HEK293 (cell line): ENCODE results near the gene CDKL5.

Experiments
- CTCF ChIA-PET: fragments of 350-600 bp; formaldehyde crosslinking; extraction: SDS; loops from one replicate; lab custom pipeline; 2021; ENCODE audit warnings: antibody characterized with exemption; lab: Yijun Ruan, JAX
- POLR2A ChIA-PET: fragments of 300-600 bp; formaldehyde crosslinking; extraction: SDS; loops from one replicate; lab custom pipeline; 2020; ENCODE audit warnings: antibody characterized with exemption, inconsistent platforms; lab: Yijun Ruan, JAX
- H3K27ac ChIP-seq: fragments of 200-500 bp; sonication (Bioruptor generic); 2 replicates; pipeline ENCODE4 v1.5.1; 2014; ENCODE audit warnings: low read depth, low read length, control low read depth, inconsistent platforms; ENCODE audit errors: extremely low read depth
- H3K36me3 ChIP-seq, 2 experiments: fragments of 200-500 bp in 1 of 2; sonication (Bioruptor generic) in 1 of 2; 1 replicate in 1 of 2; 2 replicates in 1 of 2; pipeline ENCODE4 v1.5.1; 2014 to 2017; ENCODE audit warnings: inconsistent platforms in 2 of 2, low read length in 2 of 2; ENCODE audit not compliant: control insufficient read depth in 2 of 2, insufficient read depth in 1 of 2
- H3K4me1 ChIP-seq: fragments of 200-500 bp; sonication (Bioruptor generic); 2 replicates; pipeline ENCODE4 v1.5.1; 2014; ENCODE audit warnings: mild to moderate bottlenecking, low read length, inconsistent platforms; ENCODE audit not compliant: control insufficient read depth, insufficient read depth
- H3K4me3 ChIP-seq: 2 replicates; pipeline ENCODE4 v1.5.1; 2011; ENCODE audit warnings: low read depth, mild to moderate bottlenecking, control low read depth, low read length, moderate library complexity
- H3K9me3 ChIP-seq: fragments of 200-500 bp; sonication (Bioruptor generic); 2 replicates; pipeline ENCODE4 v1.5.1; 2014; ENCODE audit warnings: low read depth, low read length, inconsistent platforms; ENCODE audit not compliant: control insufficient read depth, insufficient read depth
- ATF2 ChIP-seq: fragments of 450-650 bp; formaldehyde crosslinking; IDR thresholded peaks from 2 replicates; pipeline ENCODE4 v1.5.1; 2016; ENCODE audit warnings: missing biosample characterization, missing genetic modification characterization, low read depth
- BCL11A ChIP-seq: fragments of 450-650 bp; formaldehyde crosslinking; IDR thresholded peaks from 2 replicates; pipeline ENCODE4 v1.5.1; 2016; ENCODE audit warnings: low read depth, missing biosample characterization, missing genetic modification characterization
- GFI1B ChIP-seq: fragments of 450-650 bp; formaldehyde crosslinking; IDR thresholded peaks from 2 replicates; pipeline ENCODE4 v1.5.1; 2016; ENCODE audit warnings: missing biosample characterization, missing genetic modification characterization
- MEIS1 ChIP-seq: sonication (generic); formaldehyde crosslinking; IDR thresholded peaks from 2 replicates; pipeline ENCODE4 v1.8.1; 2022; ENCODE audit warnings: missing genetic modification reagents, mild to moderate bottlenecking, borderline replicate concordance
- SP7 ChIP-seq: fragments of 450-650 bp; formaldehyde crosslinking; IDR thresholded peaks from 2 replicates; pipeline ENCODE4 v1.5.1; 2016; ENCODE audit warnings: missing biosample characterization, missing genetic modification characterization
- ZBTB21 ChIP-seq: fragments of 450-650 bp; formaldehyde crosslinking; IDR thresholded peaks from 2 replicates; pipeline ENCODE4 v1.5.1; 2017; ENCODE audit warnings: missing biosample characterization, missing genetic modification characterization
- ZBTB26 ChIP-seq: fragments of 450-650 bp; formaldehyde crosslinking; optimal IDR thresholded peaks from 2 replicates; pipeline ENCODE3; 2016; ENCODE audit warnings: missing biosample characterization, mild to moderate bottlenecking, missing genetic modification characterization
- ZFP37 ChIP-seq: fragments of 450-650 bp; formaldehyde crosslinking; IDR thresholded peaks from 2 replicates; pipeline ENCODE4 v1.5.1; 2016; ENCODE audit warnings: missing biosample characterization, missing genetic modification characterization
- ZIC2 ChIP-seq: fragments of 450-650 bp; formaldehyde crosslinking; IDR thresholded peaks from 2 replicates; pipeline ENCODE4 v1.5.1; 2016; ENCODE audit warnings: missing biosample characterization, missing genetic modification characterization
- ZNF157 ChIP-seq: fragments of 450-650 bp; formaldehyde crosslinking; IDR thresholded peaks from 2 replicates; pipeline ENCODE4 v1.5.1; 2016; ENCODE audit warnings: missing biosample characterization, missing genetic modification characterization
- ZNF169 ChIP-seq: fragments of 450-650 bp; formaldehyde crosslinking; IDR thresholded peaks from 2 replicates; pipeline ENCODE4 v1.5.1; 2016; ENCODE audit warnings: missing biosample characterization, missing genetic modification characterization
- ZNF239 ChIP-seq: fragments of 450-650 bp; formaldehyde crosslinking; IDR thresholded peaks from 2 replicates; pipeline ENCODE4 v1.5.1; 2016; ENCODE audit warnings: missing biosample characterization, missing genetic modification characterization
- ZNF423 ChIP-seq: fragments of 450-650 bp; formaldehyde crosslinking; IDR thresholded peaks from 2 replicates; pipeline ENCODE4 v1.5.1; 2016; ENCODE audit warnings: missing biosample characterization, missing genetic modification characterization
- ZNF488 ChIP-seq: fragments of 450-650 bp; formaldehyde crosslinking; IDR thresholded peaks from 2 replicates; pipeline ENCODE4 v1.5.1; 2016; ENCODE audit warnings: missing biosample characterization, missing genetic modification characterization
- ZNF555 ChIP-seq: fragments of 450-650 bp; formaldehyde crosslinking; conservative IDR thresholded peaks from 2 replicates; pipeline ENCODE4 v1.5.1; 2017; ENCODE audit warnings: missing biosample characterization, mild to moderate bottlenecking, missing genetic modification characterization, inconsistent platforms
- ZNF558 ChIP-seq: fragments of 450-650 bp; formaldehyde crosslinking; IDR thresholded peaks from 2 replicates; pipeline ENCODE4 v1.5.1; 2016; ENCODE audit warnings: missing biosample characterization, missing genetic modification characterization
- ZNF571 ChIP-seq: fragments of 450-650 bp; formaldehyde crosslinking; IDR thresholded peaks from 2 replicates; pipeline ENCODE4 v1.5.0; 2017; ENCODE audit warnings: missing biosample characterization, missing genetic modification characterization
- ZNF585B ChIP-seq: fragments of 450-650 bp; formaldehyde crosslinking; IDR thresholded peaks from 2 replicates; pipeline ENCODE4 v1.5.1; 2016; ENCODE audit warnings: missing biosample characterization, missing genetic modification characterization
- ZNF621 ChIP-seq: fragments of 450-650 bp; formaldehyde crosslinking; IDR thresholded peaks from 2 replicates; pipeline ENCODE4 v1.5.1; 2017; ENCODE audit warnings: missing biosample characterization, missing genetic modification characterization
- ZNF624 ChIP-seq: fragments of 450-650 bp; formaldehyde crosslinking; IDR thresholded peaks from 2 replicates; pipeline ENCODE4 v1.5.1; 2017; ENCODE audit warnings: missing biosample characterization, missing genetic modification characterization
- ZNF777 ChIP-seq: fragments of 450-650 bp; formaldehyde crosslinking; IDR thresholded peaks from 2 replicates; pipeline ENCODE4 v1.5.1; 2017; ENCODE audit warnings: missing biosample characterization, missing genetic modification characterization, borderline replicate concordance
- ZNF792 ChIP-seq: fragments of 450-650 bp; formaldehyde crosslinking; IDR thresholded peaks from 2 replicates; pipeline ENCODE4 v1.5.1; 2016; ENCODE audit warnings: missing biosample characterization, missing genetic modification characterization
- ZSCAN16 ChIP-seq: fragments of 450-650 bp; formaldehyde crosslinking; IDR thresholded peaks from 2 replicates; pipeline ENCODE4 v1.5.1; 2016; ENCODE audit warnings: missing biosample characterization, missing genetic modification characterization
- ZSCAN18 ChIP-seq: fragments of 450-650 bp; formaldehyde crosslinking; IDR thresholded peaks from 2 replicates; pipeline ENCODE4 v1.5.1; 2016; ENCODE audit warnings: missing biosample characterization, missing genetic modification characterization
- TF ChIP-seq, protein P1 (sequence below): fragments of 450-650 bp; formaldehyde crosslinking; IDR thresholded peaks from 2 replicates; pipeline ENCODE4 v1.5.1; 2016; ENCODE audit warnings: missing biosample characterization, missing genetic modification characterization

The CDKL5 gene

GRCh38 chrX:18468599-18468998 lies 43.2 kb downstream of the CDKL5 start (continued):
- TF ChIP-seq ZIC2 (tag by site-specific recombination), result no peak
- no peak for TF ChIP-seq ZNF157 (tag by site-specific recombination)
- TF ChIP-seq ZBTB26, result no peak
- no peak for TF ChIP-seq ZNF621

- Histone ChIP-seq H3K9me3 (no peaks in the 10 kb centered on the region), H3K4me3 (no peak overlapping the region), H3K36me3 (no peaks in the 10 kb centered on the region; a peak in 1 of 3 replicates), H3K4me1 (no peaks in the 10 kb centered on the region), H3K27ac (no peak overlapping the region)
- POLR2A ChIA-PET, result no interaction called here
- CTCF ChIA-PET, result no interaction called here
- no peak for TF ChIP-seq ZNF624 (tag by site-specific recombination)
- TF ChIP-seq GFI1B (tag by site-specific recombination), result no peak
- no peak for TF ChIP-seq ZNF571 (tag by site-specific recombination)
- no peak for TF ChIP-seq MEIS1 (CRISPR knock-in tag)
Measured at GRCh38 chrX:18471296-18471695, 45.9 kb downstream of the CDKL5 start.

- TF ChIP-seq ZNF239 (no peak), ZNF558 (tag by site-specific recombination) (no peak), ZNF423 (no peak), ZNF169 (tag by site-specific recombination) (no peak), ZBTB21 (tag by site-specific recombination) (no peak), ZFP37 (tag by site-specific recombination) (no peak), ZSCAN16 (no peak), ZNF792 (tag by site-specific recombination) (no peak), ZSCAN18 (no peak)
- TF ChIP-seq, all 188 proteins: peak for 0
- H3K27ac ChIP-seq, result no peak overlapping the region
- no peaks in the 10 kb centered on the region for H3K9me3 ChIP-seq
- POLR2A ChIA-PET, result no interaction called here
- no peaks in the 10 kb centered on the region for H3K36me3 ChIP-seq
- H3K4me3 ChIP-seq, result no peak overlapping the region
- CTCF ChIA-PET, result interaction anchor here (0.6 to 0.7 kb wide), 3 partner anchors 9 to 703 kb away, joined by 3 to 4 read pairs (median 3); no protein-coding TSS in a partner anchor
- no peaks in the 10 kb centered on the region for H3K4me1 ChIP-seq
Measured at GRCh38 chrX:18490806-18491555, 65.6 kb downstream of the CDKL5 start.

GRCh38 chrX:18491587-18492340 lies 66.4 kb downstream of the CDKL5 start:
- Histone ChIP-seq H3K27ac (no peak overlapping the region), H3K36me3 (no peaks in the 10 kb centered on the region), H3K4me1 (no peaks in the 10 kb centered on the region), H3K4me3 (no peak overlapping the region), H3K9me3 (no peaks in the 10 kb centered on the region)
- ChIA-PET POLR2A (no interaction called here), CTCF (interaction anchor here (0.6 to 0.7 kb wide), 2 partner anchors 8 to 303 kb away, joined by 3 read pairs; no protein-coding TSS in a partner anchor)
- TF ChIP-seq ZNF585B (tag by site-specific recombination) (no peak), ZNF571 (tag by site-specific recombination) (no peak), BCL11A (tag by site-specific recombination) (no peak), MEIS1 (CRISPR knock-in tag) (no peak), ZNF488 (no peak), ZNF777 (tag by site-specific recombination) (no peak), SP7 (tag by site-specific recombination) (no peak), ZNF555 (tag by site-specific recombination) (no peak), ATF2 (tag by site-specific recombination) (no peak)
- TF ChIP-seq, protein P1, sequence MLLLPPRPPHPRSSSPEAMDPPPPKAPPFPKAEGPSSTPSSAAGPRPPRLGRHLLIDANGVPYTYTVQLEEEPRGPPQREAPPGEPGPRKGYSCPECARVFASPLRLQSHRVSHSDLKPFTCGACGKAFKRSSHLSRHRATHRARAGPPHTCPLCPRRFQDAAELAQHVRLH (tag by site-specific recombination), result no peak
